ENCODE results near the gene ZNF783.
"Not testable (repeated sequence)": the region's sequence is repeated elsewhere in the genome, so short reads cannot be mapped to it uniquely, and the experiment has no call there.

DNA sequence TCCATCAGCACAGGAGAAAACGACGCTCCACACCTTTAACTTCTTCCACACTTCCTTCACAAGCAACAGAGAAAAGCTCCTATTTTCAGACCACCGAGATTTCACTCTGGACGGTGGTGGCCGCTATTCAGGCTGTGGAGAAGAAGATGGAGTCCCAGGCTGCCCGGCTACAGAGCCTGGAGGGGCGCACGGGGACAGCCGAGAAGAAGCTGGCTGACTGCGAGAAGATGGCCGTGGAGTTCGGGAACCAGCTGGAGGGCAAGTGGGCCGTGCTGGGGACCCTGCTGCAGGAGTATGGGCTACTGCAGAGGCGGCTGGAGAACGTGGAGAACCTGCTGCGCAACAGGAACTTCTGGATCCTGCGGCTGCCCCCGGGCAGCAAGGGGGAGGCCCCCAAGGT is 11.8 kb upstream of the ZNF783 start:
- TF ChIP-seq, protein P1, sequence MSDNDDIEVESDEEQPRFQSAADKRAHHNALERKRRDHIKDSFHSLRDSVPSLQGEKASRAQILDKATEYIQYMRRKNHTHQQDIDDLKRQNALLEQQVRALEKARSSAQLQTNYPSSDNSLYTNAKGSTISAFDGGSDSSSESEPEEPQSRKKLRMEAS (IDR thresholded peaks at IDR 0.05) = not testable (repeated sequence)
- TF ChIP-seq POLR2A (IDR thresholded peaks at IDR 0.05; ENCODE audit: control extremely low read depth in 1 of 2, low read depth in 2 of 2, low read length in 2 of 2); SUZ12 (IDR thresholded peaks at IDR 0.05; ENCODE audit: low read length); EGR1 (IDR thresholded peaks at IDR 0.05; ENCODE audit: borderline replicate concordance, low read depth, low read length); CBX5 (IDR thresholded peaks at IDR 0.05; ENCODE audit: low read depth, low read length); RBBP5 (IDR thresholded peaks at IDR 0.05; ENCODE audit: borderline replicate concordance, low read depth, low read length); EP300 (IDR thresholded peaks at IDR 0.05; ENCODE audit: borderline replicate concordance in 1 of 2, low read depth in 2 of 2, low read length in 2 of 2); SAP30 (IDR thresholded peaks at IDR 0.05; ENCODE audit: insufficient read depth, insufficient replicate concordance, low read length): not testable (repeated sequence)
- TF ChIP-seq, protein P2, sequence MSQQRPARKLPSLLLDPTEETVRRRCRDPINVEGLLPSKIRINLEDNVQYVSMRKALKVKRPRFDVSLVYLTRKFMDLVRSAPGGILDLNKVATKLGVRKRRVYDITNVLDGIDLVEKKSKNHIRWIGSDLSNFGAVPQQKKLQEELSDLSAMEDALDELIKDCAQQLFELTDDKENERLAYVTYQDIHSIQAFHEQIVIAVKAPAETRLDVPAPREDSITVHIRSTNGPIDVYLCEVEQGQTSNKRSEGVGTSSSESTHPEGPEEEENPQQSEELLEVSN (IDR thresholded peaks at IDR 0.05) = not testable (repeated sequence)
- TF ChIP-seq, protein P3, sequence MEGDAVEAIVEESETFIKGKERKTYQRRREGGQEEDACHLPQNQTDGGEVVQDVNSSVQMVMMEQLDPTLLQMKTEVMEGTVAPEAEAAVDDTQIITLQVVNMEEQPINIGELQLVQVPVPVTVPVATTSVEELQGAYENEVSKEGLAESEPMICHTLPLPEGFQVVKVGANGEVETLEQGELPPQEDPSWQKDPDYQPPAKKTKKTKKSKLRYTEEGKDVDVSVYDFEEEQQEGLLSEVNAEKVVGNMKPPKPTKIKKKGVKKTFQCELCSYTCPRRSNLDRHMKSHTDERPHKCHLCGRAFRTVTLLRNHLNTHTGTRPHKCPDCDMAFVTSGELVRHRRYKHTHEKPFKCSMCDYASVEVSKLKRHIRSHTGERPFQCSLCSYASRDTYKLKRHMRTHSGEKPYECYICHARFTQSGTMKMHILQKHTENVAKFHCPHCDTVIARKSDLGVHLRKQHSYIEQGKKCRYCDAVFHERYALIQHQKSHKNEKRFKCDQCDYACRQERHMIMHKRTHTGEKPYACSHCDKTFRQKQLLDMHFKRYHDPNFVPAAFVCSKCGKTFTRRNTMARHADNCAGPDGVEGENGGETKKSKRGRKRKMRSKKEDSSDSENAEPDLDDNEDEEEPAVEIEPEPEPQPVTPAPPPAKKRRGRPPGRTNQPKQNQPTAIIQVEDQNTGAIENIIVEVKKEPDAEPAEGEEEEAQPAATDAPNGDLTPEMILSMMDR (IDR thresholded peaks at IDR 0.05; ENCODE audit: control extremely low read depth in 1 of 3, insufficient read depth in 1 of 3, low read depth in 1 of 3, low read length in 3 of 3) = not testable (repeated sequence)
- TF ChIP-seq, protein P4, sequence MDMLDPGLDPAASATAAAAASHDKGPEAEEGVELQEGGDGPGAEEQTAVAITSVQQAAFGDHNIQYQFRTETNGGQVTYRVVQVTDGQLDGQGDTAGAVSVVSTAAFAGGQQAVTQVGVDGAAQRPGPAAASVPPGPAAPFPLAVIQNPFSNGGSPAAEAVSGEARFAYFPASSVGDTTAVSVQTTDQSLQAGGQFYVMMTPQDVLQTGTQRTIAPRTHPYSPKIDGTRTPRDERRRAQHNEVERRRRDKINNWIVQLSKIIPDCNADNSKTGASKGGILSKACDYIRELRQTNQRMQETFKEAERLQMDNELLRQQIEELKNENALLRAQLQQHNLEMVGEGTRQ (IDR thresholded peaks at IDR 0.05; ENCODE audit: low read length) = not testable (repeated sequence)

All from H1 (cell line).